HG02588 (cell line): ENCODE results near the gene GTF3C5.
"Not testable (repeated sequence)": the region's sequence is repeated elsewhere in the genome, so short reads cannot be mapped to it uniquely, and the experiment has no call there.

Source experiments
- ATAC-seq: cut with Tn5 transposase; IDR thresholded peaks from one replicate; pipeline ENCODE4 v1.9.1; 2021; ENCODE audit warnings: mild to moderate bottlenecking, moderate library complexity; ENCODE audit not compliant: unreplicated experiment

GTF3C5 gene

DNA sequence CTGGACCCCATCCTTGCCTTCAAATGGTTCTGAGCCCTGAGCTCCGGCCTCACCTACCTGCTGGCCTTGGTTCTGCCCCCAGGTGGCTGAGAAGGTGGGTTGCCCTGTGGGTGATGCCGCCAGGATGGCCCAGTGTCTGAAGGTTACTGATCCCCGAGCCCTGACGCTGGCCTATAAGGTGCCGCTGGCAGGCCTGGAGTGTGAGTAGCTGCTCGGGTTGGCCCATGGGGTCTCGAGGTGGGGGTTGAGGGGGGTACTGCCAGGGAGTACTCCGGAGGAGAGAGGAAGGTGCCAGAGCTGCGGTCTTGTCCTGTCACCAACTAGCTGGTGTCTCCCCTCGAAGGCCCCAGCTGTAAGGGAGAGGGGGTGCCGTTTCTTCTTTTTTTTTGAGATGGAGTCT, 36.2 kb downstream of the GTF3C5 start:
- ATAC-seq: no peak

- ATAC-seq: no peak
These were observed 37.0 kb downstream of the GTF3C5 start for GRCh38 chr9:133067813-133068212.

GRCh38 chr9:133068431-133068830, 37.6 kb downstream of the GTF3C5 start:
- not testable (repeated sequence) for ATAC-seq

DNA sequence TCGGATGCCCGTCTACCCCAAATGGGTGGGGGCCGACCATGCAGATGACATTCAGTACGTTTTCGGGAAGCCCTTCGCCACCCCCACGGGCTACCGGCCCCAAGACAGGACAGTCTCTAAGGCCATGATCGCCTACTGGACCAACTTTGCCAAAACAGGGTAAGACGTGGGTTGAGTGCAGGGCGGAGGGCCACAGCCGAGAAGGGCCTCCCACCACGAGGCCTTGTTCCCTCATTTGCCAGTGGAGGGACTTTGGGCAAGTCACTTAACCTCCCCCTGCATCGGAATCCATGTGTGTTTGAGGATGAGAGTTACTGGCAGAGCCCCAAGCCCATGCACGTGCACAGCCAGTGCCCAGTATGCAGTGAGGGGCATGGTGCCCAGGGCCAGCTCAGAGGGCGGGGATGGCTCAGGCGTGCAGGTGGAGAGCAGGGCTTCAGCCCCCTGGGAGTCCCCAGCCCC, 39.7 kb downstream of the GTF3C5 start:
- ATAC-seq: not testable (repeated sequence)

DNA sequence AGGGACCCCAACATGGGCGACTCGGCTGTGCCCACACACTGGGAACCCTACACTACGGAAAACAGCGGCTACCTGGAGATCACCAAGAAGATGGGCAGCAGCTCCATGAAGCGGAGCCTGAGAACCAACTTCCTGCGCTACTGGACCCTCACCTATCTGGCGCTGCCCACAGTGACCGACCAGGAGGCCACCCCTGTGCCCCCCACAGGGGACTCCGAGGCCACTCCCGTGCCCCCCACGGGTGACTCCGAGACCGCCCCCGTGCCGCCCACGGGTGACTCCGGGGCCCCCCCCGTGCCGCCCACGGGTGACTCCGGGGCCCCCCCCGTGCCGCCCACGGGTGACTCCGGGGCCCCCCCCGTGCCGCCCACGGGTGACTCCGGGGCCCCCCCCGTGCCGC, 40.2 kb downstream of the GTF3C5 start:
- ATAC-seq: not testable (repeated sequence)

DNA sequence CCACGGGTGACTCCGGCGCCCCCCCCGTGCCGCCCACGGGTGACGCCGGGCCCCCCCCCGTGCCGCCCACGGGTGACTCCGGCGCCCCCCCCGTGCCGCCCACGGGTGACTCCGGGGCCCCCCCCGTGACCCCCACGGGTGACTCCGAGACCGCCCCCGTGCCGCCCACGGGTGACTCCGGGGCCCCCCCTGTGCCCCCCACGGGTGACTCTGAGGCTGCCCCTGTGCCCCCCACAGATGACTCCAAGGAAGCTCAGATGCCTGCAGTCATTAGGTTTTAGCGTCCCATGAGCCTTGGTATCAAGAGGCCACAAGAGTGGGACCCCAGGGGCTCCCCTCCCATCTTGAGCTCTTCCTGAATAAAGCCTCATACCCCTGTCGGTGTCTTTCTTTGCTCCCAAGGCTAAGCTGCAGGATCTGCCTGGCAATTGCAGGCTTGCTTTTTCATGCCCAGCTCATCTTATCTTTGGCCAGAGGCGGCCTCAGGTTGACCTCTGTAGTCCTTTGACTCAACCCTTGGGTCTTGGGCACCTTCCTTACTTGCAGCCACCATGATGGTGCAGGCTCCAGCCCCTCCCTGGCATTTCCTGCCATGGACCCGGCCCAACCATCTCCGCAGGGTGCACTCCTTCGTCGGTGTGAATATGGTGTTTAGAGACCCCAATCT, 40.8 kb downstream of the GTF3C5 start:
- no peak for ATAC-seq

DNA sequence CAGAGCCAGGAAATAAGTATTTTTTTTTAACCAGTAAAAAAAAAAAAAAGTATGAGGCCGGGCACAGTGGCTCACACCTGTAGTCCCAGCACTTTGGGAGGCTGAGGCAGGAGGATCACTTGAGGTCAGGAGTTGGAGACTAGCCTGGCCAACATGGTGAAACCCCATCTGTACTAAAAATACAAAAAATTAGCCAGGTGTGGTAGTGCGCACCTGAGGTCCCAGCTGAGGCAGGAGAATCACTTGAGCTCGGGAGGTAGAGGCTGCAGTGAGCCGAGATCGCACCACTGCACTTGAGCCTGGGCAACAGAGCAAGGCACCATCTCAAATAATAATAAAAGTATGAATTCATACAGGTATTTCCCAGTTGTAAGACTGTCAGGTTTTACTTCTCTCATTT, 41.4 kb downstream of the GTF3C5 start:
- ATAC-seq: not testable (repeated sequence)

DNA sequence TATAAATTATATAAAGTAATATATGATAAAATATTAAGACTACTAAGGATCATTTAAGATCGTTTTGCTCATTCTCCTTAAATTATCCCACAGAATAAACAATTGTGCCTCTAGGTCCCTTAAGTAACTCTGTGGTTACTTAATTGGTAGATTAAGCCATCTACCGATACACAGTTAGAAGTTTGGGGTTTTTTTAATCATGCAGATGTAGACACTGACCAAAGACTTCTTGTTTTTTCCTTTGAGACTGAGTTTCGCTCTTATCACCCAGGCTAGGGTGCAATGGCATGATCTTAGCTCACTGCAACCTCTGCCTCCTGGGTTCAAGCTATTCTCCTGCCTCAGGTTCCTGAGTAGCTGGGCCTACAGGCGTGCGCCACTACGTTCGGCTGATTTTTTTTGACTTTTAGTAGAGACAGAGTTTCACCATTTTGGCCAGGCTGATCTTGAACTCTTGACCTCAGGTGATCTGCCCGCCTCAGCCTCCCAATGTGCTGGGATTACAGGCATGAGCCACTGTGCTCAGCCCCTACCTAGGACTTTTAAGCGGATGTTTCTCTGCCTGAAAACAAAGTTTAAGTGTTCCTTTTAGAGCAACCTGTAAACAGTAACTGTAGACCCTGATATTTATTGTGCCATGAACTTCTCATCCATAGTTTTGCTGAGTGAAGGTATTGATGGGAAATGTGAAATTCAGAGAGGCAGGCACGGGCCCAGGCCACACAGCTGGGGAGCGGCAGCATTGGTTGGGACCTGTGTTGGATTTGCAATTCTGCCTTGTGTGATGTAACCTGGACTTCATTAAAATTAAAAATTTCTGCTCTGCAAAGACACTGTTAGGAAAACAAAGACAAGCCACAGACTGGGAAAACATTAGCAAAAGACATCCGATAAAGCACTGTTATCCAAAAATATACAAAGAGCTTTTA, 42.6 kb downstream of the GTF3C5 start:
- ATAC-seq: no peak

GRCh38 chr9:133074111-133074651, 43.4 kb downstream of the GTF3C5 start:
- no peak for ATAC-seq

- no peak for ATAC-seq
These were observed 45.3 kb downstream of the GTF3C5 start for GRCh38 chr9:133075925-133076630.

DNA sequence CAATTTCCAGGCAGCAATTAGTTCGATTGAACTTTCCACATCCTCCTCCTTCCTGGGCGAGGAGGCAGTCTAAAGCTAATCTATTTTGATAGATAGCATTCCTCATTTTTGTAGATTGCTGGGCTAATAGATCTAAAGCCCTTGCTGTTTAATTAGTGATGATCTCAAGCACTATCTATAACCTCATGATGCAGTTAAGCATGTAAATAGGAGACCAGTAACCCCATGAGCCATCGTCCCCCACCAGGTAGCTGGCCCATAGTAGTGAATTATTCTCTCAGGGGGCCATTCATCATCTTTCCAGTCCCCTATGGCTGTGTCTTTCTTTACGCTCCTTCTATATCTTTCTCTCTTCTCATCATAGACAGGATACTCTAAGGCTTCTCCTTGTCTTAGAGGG, 45.9 kb downstream of the GTF3C5 start:
- no peak for ATAC-seq

DNA sequence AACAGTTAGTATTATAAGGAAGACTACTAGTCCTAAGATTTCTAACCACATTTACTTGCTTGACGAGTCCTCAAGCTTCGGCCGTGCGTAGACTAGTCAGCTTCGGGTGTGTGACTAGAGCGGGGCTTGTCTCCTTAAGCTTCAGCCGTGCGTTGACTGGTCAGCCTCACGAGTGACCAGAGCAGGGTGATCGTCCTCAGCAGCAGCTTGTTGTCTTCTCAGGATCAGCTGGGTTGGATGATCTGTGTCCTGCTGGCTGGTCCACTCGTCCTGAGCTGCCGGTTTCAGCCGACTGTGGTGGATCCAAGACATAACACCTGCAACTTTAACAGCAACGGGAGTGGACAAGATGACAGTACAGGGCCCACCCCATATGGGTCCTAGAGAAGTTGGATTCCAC, 47.7 kb downstream of the GTF3C5 start:
- no peak for ATAC-seq

DNA sequence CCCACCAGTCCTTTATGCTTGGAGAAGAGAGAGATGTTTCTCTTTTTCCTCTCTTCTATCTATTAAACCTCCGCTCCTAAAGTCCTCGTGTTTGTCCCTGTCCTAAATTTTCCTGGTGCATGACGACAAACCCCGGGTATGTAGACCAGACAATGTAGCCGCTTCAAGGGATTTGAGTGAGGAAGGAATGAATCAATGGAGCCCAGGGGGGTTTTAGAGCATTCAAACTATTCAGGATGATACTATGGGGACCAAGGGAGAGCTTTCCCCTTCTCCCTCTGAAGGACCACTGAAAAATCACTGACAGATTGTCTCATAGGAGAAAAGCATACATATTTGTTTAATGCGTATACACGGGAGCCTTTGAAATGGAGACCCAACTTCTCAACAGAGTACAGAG, 49.4 kb downstream of the GTF3C5 start:
- no peak for ATAC-seq

- not testable (repeated sequence) for ATAC-seq
These were observed 50.3 kb downstream of the GTF3C5 start for GRCh38 chr9:133080786-133081779.

DNA sequence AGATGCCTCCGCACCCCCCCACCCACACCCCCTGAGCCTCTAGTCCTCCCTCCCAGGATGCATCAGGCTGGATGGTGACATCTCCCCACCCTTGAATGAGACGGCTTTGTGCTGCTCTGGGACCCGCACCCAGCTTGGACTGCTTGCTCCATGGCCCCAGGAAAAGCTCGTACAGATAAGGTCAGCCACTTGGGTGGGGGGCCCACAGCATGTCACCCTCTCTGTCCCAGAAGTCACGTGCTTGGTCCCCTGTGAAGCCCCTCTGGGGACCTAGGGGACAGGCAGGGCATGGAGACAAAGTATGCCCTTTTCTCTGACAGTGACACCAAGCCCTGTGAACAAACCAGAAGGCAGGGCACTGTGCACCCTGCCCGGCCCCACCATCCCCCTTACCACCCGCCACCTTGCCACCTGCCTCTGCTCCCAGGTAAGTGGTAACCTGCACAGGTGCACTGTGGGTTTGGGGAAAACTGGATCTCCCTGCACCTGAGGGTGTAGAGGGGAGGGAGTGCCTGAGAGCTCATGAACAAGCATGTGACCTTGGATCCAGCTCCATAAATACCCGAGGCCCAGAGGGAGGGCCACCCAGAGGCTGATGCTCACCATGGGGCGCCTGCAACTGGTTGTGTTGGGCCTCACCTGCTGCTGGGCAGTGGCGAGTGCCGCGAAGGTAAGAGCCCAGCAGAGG, 51.3 kb downstream of the GTF3C5 start:
- ATAC-seq: not testable (repeated sequence)

- ATAC-seq: not testable (repeated sequence)
These were observed 52.9 kb downstream of the GTF3C5 start for GRCh38 chr9:133083688-133084087.

DNA sequence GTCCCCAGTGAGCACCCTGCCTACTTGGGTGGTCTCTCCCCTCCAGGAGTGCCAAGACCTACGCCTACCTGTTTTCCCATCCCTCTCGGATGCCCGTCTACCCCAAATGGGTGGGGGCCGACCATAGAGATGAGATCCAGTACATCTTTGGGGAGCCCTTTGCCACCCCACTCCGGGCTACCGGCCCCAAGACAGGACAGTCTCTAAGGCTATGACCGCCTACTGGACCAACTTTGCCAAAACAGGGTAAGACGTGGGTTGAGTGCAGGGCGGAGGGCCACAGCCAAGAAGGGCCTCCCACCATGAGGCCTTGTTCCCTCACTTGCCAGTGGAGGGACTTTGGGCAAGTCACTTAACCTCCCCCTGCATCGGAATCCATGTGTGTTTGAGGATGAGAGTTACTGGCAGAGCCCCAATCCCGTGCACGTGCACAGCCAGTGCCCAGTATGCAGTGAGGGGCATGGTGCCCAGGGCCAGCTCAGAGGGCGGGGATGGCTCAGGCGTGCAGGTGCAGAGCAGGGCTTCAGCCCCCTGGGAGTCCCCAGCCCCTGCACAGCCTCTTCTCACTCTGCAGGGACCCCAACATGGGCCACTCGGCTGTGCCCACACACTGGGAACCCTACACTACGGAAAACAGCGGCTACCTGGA, 55.5 kb downstream of the GTF3C5 start:
- not testable (repeated sequence) for ATAC-seq

- ATAC-seq: no peak
These were observed 56.1 kb downstream of the GTF3C5 start for GRCh38 chr9:133086894-133087293.
